Esophagus muscularis mucosa (tissue), 4 donors: ENCODE data around the gene LMBRD2. TPM values are rescaled to one million over a fixed set of nuclear protein-coding genes. Genes with fewer than 3 reads are reported as not detected.

Source experiments
- DNase-seq: peaks from one replicate; pipeline ENCODE4 v3.0.0-alpha.2; 2017; ENCODE audit errors: extremely low spot score
- H3K27ac ChIP-seq, 4 donors: fragments of 200-600 bp; sonication (generic); replicated peaks in 1 of 4; 1 replicate in 3 of 4; 2 replicates in 1 of 4; pipeline ENCODE4 v1.5.1; 2016 to 2019; ENCODE audit warnings: mild to moderate bottlenecking in 1 of 4
- H3K27me3 ChIP-seq, 4 donors: fragments of 200-600 bp; sonication (generic); one replicate each; pipeline versions ENCODE4 v1.5.1 to v1.6.0; 2016 to 2019
- H3K36me3 ChIP-seq, 4 donors: fragments of 200-600 bp; sonication (generic); one replicate each; pipeline ENCODE4 v1.5.1; 2016 to 2019
- H3K4me1 ChIP-seq, 4 donors: fragments of 200-600 bp; sonication (generic); one replicate each; pipeline ENCODE4 v1.5.1; 2016 to 2019
- H3K4me3 ChIP-seq, 4 donors: fragments of 200-600 bp; sonication (generic); 1 replicate in 2 of 4; 2 replicates in 2 of 4; pipeline ENCODE4 v1.5.1; 2016 to 2019; ENCODE audit warnings: mild to moderate bottlenecking in 4 of 4, moderate library complexity in 1 of 4
- H3K9me3 ChIP-seq, 4 donors: fragments of 200-600 bp; sonication (generic); 1 replicate in 3 of 4; 2 replicates in 1 of 4; pipeline ENCODE4 v1.5.1; 2016 to 2019
- EP300 ChIP-seq: sonication (generic); formaldehyde crosslinking; IDR thresholded peaks from one replicate; pipeline ENCODE4 v1.6.1; 2017; ENCODE audit warnings: antibody characterized with exemption
- POLR2A ChIP-seq: fragments of 450-650 bp; IDR thresholded peaks from one replicate; pipeline ENCODE4 v1.6.1; 2017; ENCODE audit warnings: antibody characterized with exemption, moderate library complexity, mild to moderate bottlenecking, low read depth
- POLR2AphosphoS5 ChIP-seq, 2 donors: sonication (generic); formaldehyde crosslinking; IDR thresholded peaks; one replicate each; pipeline ENCODE4 v1.6.1; 2017; ENCODE audit warnings: antibody characterized with exemption in 2 of 2
- WGBS: methylation state at CpG from one replicate; pipeline ENCODE4 v1.1.5; 2018; 5-methylcytosine and 5-hydroxymethylcytosine counted together
- intact Hi-C: fragments of 100-400 bp; cut with DNase I; formaldehyde crosslinking; loops from one replicate; pipeline ENCODE4 v1.15.1; 2023
- total RNA-seq, 4 donors: library from RNA; depleted of rRNA; stranded (reverse); fragments of >200 nt; gene quantifications; one replicate each; pipeline versions ENCODE4 v1.1.0 to v1.2.1, GENCODE V29; 2016
- TF ChIP-seq, protein P1 (sequence below), 3 experiments: fragments of 200-600 bp in 2 of 3; fragments of 450-650 bp in 1 of 3; sonication (generic) in 2 of 3; IDR thresholded peaks; one replicate each; pipeline ENCODE4 v1.5.1; 2017 to 2019; ENCODE audit warnings: antibody characterized with exemption in 3 of 3, mild to moderate bottlenecking in 2 of 3, moderate library complexity in 1 of 3

Gene LMBRD2
- total RNA-seq, 4 donors from 2014 or later, result 10.4 to 12.5 (median 11.2) TPM

- peaks cover 0 to 11% (median 0%) of the 10 kb centered on the region in 4 donors for H3K4me1 ChIP-seq
- no peak for TF ChIP-seq POLR2AphosphoS5 (IDR thresholded peaks at IDR 0.05)
- TF ChIP-seq EP300, result no peak
- no peak for TF ChIP-seq POLR2A
- TF ChIP-seq, protein P1, sequence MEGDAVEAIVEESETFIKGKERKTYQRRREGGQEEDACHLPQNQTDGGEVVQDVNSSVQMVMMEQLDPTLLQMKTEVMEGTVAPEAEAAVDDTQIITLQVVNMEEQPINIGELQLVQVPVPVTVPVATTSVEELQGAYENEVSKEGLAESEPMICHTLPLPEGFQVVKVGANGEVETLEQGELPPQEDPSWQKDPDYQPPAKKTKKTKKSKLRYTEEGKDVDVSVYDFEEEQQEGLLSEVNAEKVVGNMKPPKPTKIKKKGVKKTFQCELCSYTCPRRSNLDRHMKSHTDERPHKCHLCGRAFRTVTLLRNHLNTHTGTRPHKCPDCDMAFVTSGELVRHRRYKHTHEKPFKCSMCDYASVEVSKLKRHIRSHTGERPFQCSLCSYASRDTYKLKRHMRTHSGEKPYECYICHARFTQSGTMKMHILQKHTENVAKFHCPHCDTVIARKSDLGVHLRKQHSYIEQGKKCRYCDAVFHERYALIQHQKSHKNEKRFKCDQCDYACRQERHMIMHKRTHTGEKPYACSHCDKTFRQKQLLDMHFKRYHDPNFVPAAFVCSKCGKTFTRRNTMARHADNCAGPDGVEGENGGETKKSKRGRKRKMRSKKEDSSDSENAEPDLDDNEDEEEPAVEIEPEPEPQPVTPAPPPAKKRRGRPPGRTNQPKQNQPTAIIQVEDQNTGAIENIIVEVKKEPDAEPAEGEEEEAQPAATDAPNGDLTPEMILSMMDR (IDR thresholded peaks at IDR 0.05), result no peak
- no peak overlapping the region for H3K27ac ChIP-seq
- no peaks in the 10 kb centered on the region for H3K27me3 ChIP-seq
- DNase-seq, result no peak
- intact Hi-C loops, result no loop called here
- H3K36me3 ChIP-seq, result peaks cover 26 to 78% (median 54%) of the 10 kb centered on the region in 4 donors
- H3K9me3 ChIP-seq, result no peaks in the 10 kb centered on the region
- WGBS, result 74% methylated on average over 3 of the region's 3 CpGs
- H3K4me3 ChIP-seq, result no peak overlapping the region
These were observed 22.4 kb upstream of the LMBRD2 start for GRCh38 chr5:36174119-36174518.

GRCh38 chr5:36173426-36173825 lies 21.7 kb upstream of the LMBRD2 start:
- TF ChIP-seq, protein P1 (IDR thresholded peaks at IDR 0.05), result no peak
- TF ChIP-seq POLR2A (no peak), EP300 (no peak), POLR2AphosphoS5 (IDR thresholded peaks at IDR 0.05) (no peak)
- intact Hi-C loops, result no loop called here
- WGBS, result 68% methylated on average over 2 of the region's 2 CpGs

GRCh38 chr5:36172599-36172998 lies 20.9 kb upstream of the LMBRD2 start:
- no peak overlapping the region for H3K4me3 ChIP-seq
- 76% methylated on average over 1 of the region's 1 CpG for WGBS
- H3K27me3 ChIP-seq, result no peaks in the 10 kb centered on the region
- H3K9me3 ChIP-seq, result no peaks in the 10 kb centered on the region
- intact Hi-C loops, result no loop called here
- DNase-seq, result no peak
- H3K4me1 ChIP-seq, result peaks cover 0 to 11% (median 0%) of the 10 kb centered on the region in 4 donors
- peaks cover 36 to 79% (median 63%) of the 10 kb centered on the region in 4 donors for H3K36me3 ChIP-seq
- H3K27ac ChIP-seq, result no peak overlapping the region
- TF ChIP-seq POLR2A (no peak), EP300 (no peak), POLR2AphosphoS5 (IDR thresholded peaks at IDR 0.05) (no peak)
- TF ChIP-seq, protein P1 (IDR thresholded peaks at IDR 0.05), result no peak

More at GRCh38 chr5:36173426-36173825, 21.7 kb upstream of the LMBRD2 start:
- Histone ChIP-seq H3K4me1 (peaks cover 0 to 11% (median 0%) of the 10 kb centered on the region in 4 donors), H3K27me3 (no peaks in the 10 kb centered on the region), H3K27ac (no peak overlapping the region), H3K9me3 (no peaks in the 10 kb centered on the region), H3K4me3 (no peak overlapping the region), H3K36me3 (peaks cover 30 to 78% (median 58%) of the 10 kb centered on the region in 4 donors)
- no peak for DNase-seq

- TF ChIP-seq POLR2AphosphoS5 (IDR thresholded peaks at IDR 0.05), result no peak
- no peak for TF ChIP-seq EP300
- TF ChIP-seq POLR2A, result no peak
- TF ChIP-seq, protein P1 (IDR thresholded peaks at IDR 0.05), result no peak
- intact Hi-C loops, result no loop called here
- Histone ChIP-seq H3K27ac (no peak overlapping the region), H3K4me3 (no peak overlapping the region), H3K9me3 (no peaks in the 10 kb centered on the region), H3K4me1 (peaks cover 0 to 11% (median 0%) of the 10 kb centered on the region in 4 donors), H3K36me3 (peaks cover 42 to 92% (median 69%) of the 10 kb centered on the region in 4 donors), H3K27me3 (no peaks in the 10 kb centered on the region)
- no peak for DNase-seq
- WGBS, result 75% methylated on average over 5 of the region's 5 CpGs
These were observed 19.2 kb upstream of the LMBRD2 start for GRCh38 chr5:36170832-36171424.
